Thymus (tissue), 11 donors: ENCODE results near the gene CCDC93. TPM values are rescaled to one million over a fixed set of nuclear protein-coding genes. Genes with fewer than 3 reads are reported as not detected.

Experiments
- DNase-seq, 9 donors: peaks; one replicate each; pipeline ENCODE4 v3.0.0-alpha.2; 2013; ENCODE audit warnings: low spot score in 9 of 9, low read depth in 6 of 9, missing footprints in 1 of 9
- H3K27ac ChIP-seq, 2 donors: one replicate each; pipeline ENCODE4 v1.5.1; 2013; ENCODE audit warnings: control low read depth in 1 of 2, low read depth in 1 of 2, low read length in 1 of 2, mild to moderate bottlenecking in 1 of 2, moderate library complexity in 1 of 2
- H3K27me3 ChIP-seq, 2 donors: one replicate each; pipeline ENCODE4 v1.5.1; 2013; ENCODE audit warnings: low read length in 1 of 2; ENCODE audit not compliant: control insufficient read depth in 2 of 2, insufficient read depth in 1 of 2
- H3K36me3 ChIP-seq, 2 donors: one replicate each; pipeline ENCODE4 v1.5.1; 2013; ENCODE audit warnings: low read length in 1 of 2, mild to moderate bottlenecking in 1 of 2, moderate library complexity in 1 of 2; ENCODE audit not compliant: control insufficient read depth in 2 of 2, insufficient read depth in 2 of 2
- H3K4me1 ChIP-seq, 2 donors: one replicate each; pipeline ENCODE4 v1.5.1; 2013; ENCODE audit warnings: low read length in 2 of 2; ENCODE audit not compliant: control insufficient read depth in 2 of 2, insufficient read depth in 2 of 2
- H3K4me3 ChIP-seq, 2 donors: one replicate each; pipeline ENCODE4 v1.5.1; 2013; ENCODE audit warnings: low read length in 2 of 2, control low read depth in 1 of 2, mild to moderate bottlenecking in 1 of 2
- H3K9me3 ChIP-seq, 2 donors: one replicate each; pipeline ENCODE4 v1.5.1; 2013; ENCODE audit warnings: low read length in 1 of 2, mild to moderate bottlenecking in 1 of 2; ENCODE audit not compliant: control insufficient read depth in 2 of 2, insufficient read depth in 1 of 2
- WGBS: extraction: QIAGEN DNeasy Blood & Tissue Kit; methylation state at CpG from one replicate; pipeline ENCODE4 v1.1.7; 2013; 5-methylcytosine and 5-hydroxymethylcytosine counted together
- polyA plus RNA-seq: library from polyadenylated mRNA; stranded (reverse); fragments of 200-250 nt; gene quantifications from one replicate; pipeline ENCODE4 v1.2.3, GENCODE V29; 2013
- total RNA-seq: library from RNA; stranded (reverse); fragments of 120-200 nt; gene quantifications from one replicate; pipeline ENCODE4 v1.2.4, GENCODE V29; 2013
- donor health status: healthy.

CCDC93 gene
- total and polyA plus RNA-seq, 2 donors: 10.7 to 13.5 TPM

GRCh38 chr2:117885308-117885707 is 128.6 kb downstream of the CCDC93 start:
- Histone ChIP-seq H3K4me1 (no peaks in the 10 kb centered on the region), H3K9me3 (no peaks in the 10 kb centered on the region), H3K27me3 (no peaks in the 10 kb centered on the region), H3K36me3 (no peaks in the 10 kb centered on the region), H3K27ac (no peak overlapping the region), H3K4me3 (no peak overlapping the region)
- WGBS: 75% methylated on average over 2 of the region's 2 CpGs
- DNase-seq: no peak

DNA sequence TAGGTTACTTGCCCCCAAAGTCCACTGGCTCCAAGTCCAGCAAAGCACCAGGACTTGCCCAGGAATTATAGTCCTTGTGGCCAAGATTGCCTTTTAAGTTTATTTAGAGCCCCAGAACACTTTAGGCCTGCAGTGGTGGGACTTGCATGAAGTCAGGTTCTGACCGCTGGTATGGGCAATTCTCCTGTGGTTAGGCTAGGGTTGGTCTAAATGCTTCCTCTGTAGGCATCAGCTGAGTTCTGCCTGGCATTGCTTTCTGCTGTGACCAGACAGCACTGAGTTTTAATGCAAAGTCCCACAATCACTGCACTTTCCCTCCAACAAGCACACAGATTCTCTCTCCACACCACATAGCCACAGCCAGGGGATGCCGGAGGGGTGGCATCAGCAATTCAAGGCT is 134.9 kb downstream of the CCDC93 start:
- Histone ChIP-seq H3K27ac (no peak overlapping the region), H3K27me3 (no peaks in the 10 kb centered on the region), H3K36me3 (no peaks in the 10 kb centered on the region), H3K4me3 (no peak overlapping the region), H3K4me1 (no peaks in the 10 kb centered on the region), H3K9me3 (no peaks in the 10 kb centered on the region)
- WGBS: 96% methylated on average over 2 of the region's 2 CpGs
- DNase-seq: no peak

GRCh38 chr2:117875786-117876185 is 138.1 kb downstream of the CCDC93 start:
- no peaks in the 10 kb centered on the region for H3K27me3 ChIP-seq
- no peaks in the 10 kb centered on the region for H3K9me3 ChIP-seq
- WGBS: 32% methylated on average over 1 of the region's 1 CpG
- H3K36me3 ChIP-seq: no peaks in the 10 kb centered on the region
- no peak for DNase-seq
- H3K4me1 ChIP-seq: no peaks in the 10 kb centered on the region
- no peak overlapping the region for H3K27ac ChIP-seq
- H3K4me3 ChIP-seq: no peak overlapping the region

Other genes starting within 250 kb of the CCDC93 start
- 78.3 TPM for gene DDX18, start 199.4 kb downstream of the CCDC93 start, total RNA-seq
- gene DDX18, start 199.4 kb downstream of the CCDC93 start, polyA plus RNA-seq: 33.2 TPM
- gene INSIG2, start 74.4 kb upstream of the CCDC93 start, total RNA-seq: 18.3 TPM
- gene INSIG2, start 74.4 kb upstream of the CCDC93 start, polyA plus RNA-seq: 27.9 TPM